H1 (cell line): Measurements from ENCODE around the gene SPPL2B. TPM values are rescaled to one million over a fixed set of nuclear protein-coding genes. Genes with fewer than 3 reads are reported as not detected.

Experiments used
- CTCF ChIA-PET: fragments of 300-600 bp; sonication (Branson Sonifier 250); formaldehyde crosslinking; loops from one replicate; lab custom pipeline; 2021; ENCODE audit not compliant: partially characterized antibody; lab: Charles Lee
- POLR2A ChIA-PET: fragments of 300-600 bp; sonication (Branson Sonifier 250); formaldehyde crosslinking; loops from one replicate; lab custom pipeline; 2021; ENCODE audit warnings: inconsistent platforms; ENCODE audit not compliant: partially characterized antibody; lab: Charles Lee
- DNase-seq, 2 experiments: peaks; one replicate each; pipeline versions ENCODE4 v3.0.0 to v3.0.0-alpha.2; 2010 to 2022; ENCODE audit warnings: low spot score in 2 of 2, low read depth in 1 of 2, mixed read lengths in 1 of 2
- FAIRE-seq: peaks from 2 replicates; lab custom pipeline; 2011; peaks lifted over from hg19 to GRCh38; lab: Jason Lieb, UNC
- H2AFZ ChIP-seq: 2 replicates; pipeline ENCODE4 v1.8.1; 2012; ENCODE audit warnings: low read length, inconsistent platforms
- H2AK5ac ChIP-seq: 2 replicates; pipeline ENCODE4 v1.6.1; 2013; ENCODE audit warnings: low read depth, low read length
- H2BK120ac ChIP-seq: replicated peaks from 2 replicates; pipeline ENCODE3; 2013; ENCODE audit warnings: low read depth, low read length, inconsistent platforms
- H2BK12ac ChIP-seq: 2 replicates; pipeline ENCODE4 v1.6.1; 2013; ENCODE audit warnings: low read depth, low read length
- H2BK15ac ChIP-seq: 2 replicates; pipeline ENCODE4 v1.6.1; 2013; ENCODE audit warnings: low read length
- H2BK20ac ChIP-seq: 2 replicates; pipeline ENCODE4 v1.6.1; 2013; ENCODE audit warnings: low read length
- H2BK5ac ChIP-seq: 2 replicates; pipeline ENCODE4 v1.6.1; 2013; ENCODE audit warnings: low read depth, low read length
- H3K14ac ChIP-seq: 2 replicates; pipeline ENCODE4 v1.6.1; 2013; ENCODE audit warnings: inconsistent platforms; ENCODE audit not compliant: insufficient read length
- H3K18ac ChIP-seq: 2 replicates; pipeline ENCODE4 v1.6.1; 2013; ENCODE audit warnings: low read length; ENCODE audit errors: extremely low read depth
- H3K23ac ChIP-seq: 2 replicates; pipeline ENCODE4 v1.6.1; 2013; ENCODE audit warnings: inconsistent platforms; ENCODE audit not compliant: insufficient read length
- H3K23me2 ChIP-seq: 2 replicates; pipeline ENCODE4 v1.6.1; 2013; ENCODE audit warnings: low read depth, low read length
- H3K27ac ChIP-seq: 2 replicates; pipeline ENCODE4 v1.6.1; 2011; ENCODE audit warnings: low read depth, low read length, inconsistent platforms
- H3K27me3 ChIP-seq, 4 experiments: replicated peaks in 1 of 4; 1 replicate in 1 of 4; 2 replicates in 3 of 4; pipeline versions ENCODE4 v1.6.1 to v1.8.1; 2011 to 2013; ENCODE audit warnings: low read length in 3 of 4, mild to moderate bottlenecking in 3 of 4, inconsistent platforms in 2 of 4, mixed read lengths in 2 of 4, moderate library complexity in 1 of 4; ENCODE audit not compliant: control insufficient read depth in 3 of 4, insufficient read depth in 3 of 4; ENCODE audit errors: extremely low read depth in 1 of 4
- H3K36me3 ChIP-seq, 4 experiments: 2 replicates each; pipeline versions ENCODE4 v1.6.1 to v1.8.1; 2011 to 2013; ENCODE audit warnings: mild to moderate bottlenecking in 4 of 4, low read length in 3 of 4, moderate library complexity in 2 of 4, control low read depth in 1 of 4, inconsistent platforms in 1 of 4; ENCODE audit not compliant: insufficient read depth in 4 of 4, control insufficient read depth in 2 of 4
- H3K4ac ChIP-seq: replicated peaks from 2 replicates; pipeline ENCODE3; 2013; ENCODE audit warnings: low read length, low read depth, mixed read lengths, inconsistent platforms; ENCODE audit not compliant: insufficient read length
- H3K4me1 ChIP-seq, 4 experiments: replicated peaks in 1 of 4; 1 replicate in 1 of 4; 2 replicates in 3 of 4; pipeline versions ENCODE4 v1.6.1 to v1.8.1; 2011 to 2013; ENCODE audit warnings: low read length in 3 of 4, inconsistent platforms in 2 of 4, mixed read lengths in 1 of 4; ENCODE audit not compliant: insufficient read depth in 4 of 4, control insufficient read depth in 3 of 4
- H3K4me2 ChIP-seq, 2 experiments: 2 replicates each; pipeline versions ENCODE4 v1.6.1 to v1.8.1; 2011 to 2013; ENCODE audit warnings: low read depth in 2 of 2, low read length in 2 of 2, control low read depth in 1 of 2, inconsistent platforms in 1 of 2, mild to moderate bottlenecking in 1 of 2; ENCODE audit not compliant: insufficient read depth in 1 of 2
- H3K4me3 ChIP-seq, 4 experiments: fragments of 200-600, 300-600 bp in 1 of 4; sonication (generic), shearing (Covaris generic), sonication (Bioruptor Twin) in 1 of 4; 2 replicates each; pipeline versions ENCODE4 v1.5.1 to v1.8.1; 2011 to 2016; ENCODE audit warnings: low read length in 4 of 4, low read depth in 3 of 4, control low read depth in 2 of 4, inconsistent platforms in 2 of 4, mild to moderate bottlenecking in 2 of 4, mixed read lengths in 1 of 4, moderate library complexity in 1 of 4; ENCODE audit not compliant: insufficient read depth in 2 of 4; ENCODE audit errors: extremely low read depth in 1 of 4
- H3K56ac ChIP-seq: replicated peaks from 2 replicates; pipeline ENCODE3; 2013; ENCODE audit warnings: low read depth, mild to moderate bottlenecking, mixed read lengths, low read length, inconsistent platforms; ENCODE audit not compliant: insufficient read length
- H3K79me1 ChIP-seq: 2 replicates; pipeline ENCODE4 v1.6.1; 2013; ENCODE audit warnings: low read depth, low read length, control low read depth
- H3K79me2 ChIP-seq, 2 experiments: 2 replicates each; pipeline versions ENCODE4 v1.6.1 to v1.8.1; 2012 to 2013; ENCODE audit warnings: low read length in 2 of 2, mild to moderate bottlenecking in 2 of 2, inconsistent platforms in 1 of 2; ENCODE audit not compliant: insufficient read depth in 2 of 2, control insufficient read depth in 1 of 2
- H3K9ac ChIP-seq, 4 experiments: replicated peaks in 1 of 4; 1 replicate in 1 of 4; 2 replicates in 3 of 4; pipeline versions ENCODE4 v1.6.1 to v1.8.1; 2011 to 2013; ENCODE audit warnings: low read depth in 3 of 4, low read length in 3 of 4, control low read depth in 2 of 4, mild to moderate bottlenecking in 2 of 4, moderate library complexity in 2 of 4, inconsistent platforms in 1 of 4; ENCODE audit errors: extremely low read depth in 1 of 4
- H3K9me3 ChIP-seq, 2 experiments: 2 replicates each; pipeline versions ENCODE4 v1.6.1 to v1.8.1; 2012 to 2013; ENCODE audit warnings: mild to moderate bottlenecking in 2 of 2, moderate library complexity in 2 of 2, control low read depth in 1 of 2, inconsistent platforms in 1 of 2, low read depth in 1 of 2, low read length in 1 of 2, mixed read lengths in 1 of 2; ENCODE audit not compliant: insufficient read depth in 2 of 2
- H4K20me1 ChIP-seq, 2 experiments: replicated peaks in 1 of 2; 2 replicates each; pipeline versions ENCODE3 to v1.8.1; 2011 to 2013; ENCODE audit warnings: inconsistent platforms in 2 of 2, low read length in 2 of 2, mild to moderate bottlenecking in 1 of 2; ENCODE audit not compliant: insufficient read depth in 2 of 2, control insufficient read depth in 1 of 2
- H4K5ac ChIP-seq: 2 replicates; pipeline ENCODE4 v1.6.1; 2013; ENCODE audit warnings: low read length, low read depth, mixed read lengths, inconsistent platforms; ENCODE audit not compliant: insufficient read length
- H4K8ac ChIP-seq: 2 replicates; pipeline ENCODE4 v1.8.0; 2013; ENCODE audit warnings: mild to moderate bottlenecking, moderate library complexity, low read length, inconsistent platforms; ENCODE audit not compliant: insufficient read depth; ENCODE audit errors: extremely low read depth
- H4K91ac ChIP-seq: replicated peaks from 2 replicates; pipeline ENCODE3; 2013; ENCODE audit warnings: low read length, mixed read lengths, inconsistent platforms; ENCODE audit not compliant: insufficient read length
- BCL11A ChIP-seq, 2 experiments: IDR thresholded peaks; one replicate each; pipeline ENCODE4 v1.6.1; 2011; ENCODE audit warnings: low read depth in 2 of 2, low read length in 2 of 2, mild to moderate bottlenecking in 2 of 2
- CBX5 ChIP-seq: fragments of 300-800, 300-1000 bp; sonication (generic); IDR thresholded peaks from 2 replicates; pipeline ENCODE4 v1.7.1; 2016; ENCODE audit warnings: antibody characterized with exemption, low read length, low read depth
- EZH2 ChIP-seq: fragments of 200-600 bp; sonication (generic); IDR thresholded peaks from 2 replicates; pipeline ENCODE4 v1.7.1; 2012; ENCODE audit warnings: low read depth, mild to moderate bottlenecking, moderate library complexity, low read length, inconsistent platforms; ENCODE audit not compliant: severe bottlenecking
- GABPA ChIP-seq: IDR thresholded peaks from 2 replicates; pipeline ENCODE4 v1.6.1; 2011; ENCODE audit warnings: mild to moderate bottlenecking, low read length, moderate library complexity, borderline replicate concordance; ENCODE audit not compliant: insufficient read depth
- GTF2F1 ChIP-seq: IDR thresholded peaks from 2 replicates; pipeline ENCODE4 v1.6.1; 2012; ENCODE audit warnings: low read depth, low read length, improper control_type of control experiment, borderline replicate concordance
- HDAC6 ChIP-seq: IDR thresholded peaks from one replicate; pipeline ENCODE4 v1.7.1; 2012; ENCODE audit warnings: low read depth, mild to moderate bottlenecking, inconsistent platforms, low read length, moderate library complexity
- SIX5 ChIP-seq: IDR thresholded peaks from 2 replicates; pipeline ENCODE4 v1.6.1; 2011; ENCODE audit warnings: mild to moderate bottlenecking, low read depth, low read length
- SP1 ChIP-seq: IDR thresholded peaks from 2 replicates; pipeline ENCODE4 v1.6.1; 2011; ENCODE audit warnings: low read depth, low read length
- SUZ12 ChIP-seq: fragments of 200-600 bp; sonication (generic); IDR thresholded peaks from 2 replicates; pipeline ENCODE4 v1.6.1; 2012; ENCODE audit warnings: mild to moderate bottlenecking, inconsistent platforms, low read length, moderate library complexity, mixed read lengths
- WGBS, 2 experiments: shearing (Covaris generic) in 1 of 2; methylation state at CpG; one replicate each; pipeline versions ENCODE4 v1.1.6 to v1.1.7; 2013 to 2015; ENCODE audit warnings: low lambda C conversion rate in 2 of 2, mixed read lengths in 2 of 2, inconsistent platforms in 1 of 2, low coverage in 1 of 2, missing lambda C conversion rate in 1 of 2; ENCODE audit not compliant: insufficient replicate concordance in 2 of 2, insufficient coverage in 1 of 2, insufficient read length in 1 of 2; ENCODE audit errors: extremely low coverage in 1 of 2, missing lambda C conversion rate in 1 of 2; 5-methylcytosine and 5-hydroxymethylcytosine counted together
- polyA plus RNA-seq, 7 experiments: library from polyadenylated mRNA; depleted of rRNA in 3 of 7; stranded (reverse) in 5 of 7; unstranded in 2 of 7; fragments of >200 nt in 5 of 7; fragments of 200-250 nt in 2 of 7; gene quantifications; 1 replicate in 5 of 7; 2 replicates in 1 of 7; 4 replicates in 1 of 7; pipeline versions ENCODE4 v1.2.1 to v1.2.3, GENCODE V29; 2011 to 2013; ENCODE audit warnings: missing spikeins in 2 of 7, mixed read lengths in 2 of 7
- total RNA-seq: library from RNA; stranded (reverse); fragmentation: NEBNext Ultra II Directional; extraction: Animal tissue kit (Norgen Biotek cat#: 25700); gene quantifications from 2 replicates; pipeline ENCODE4 v1.2.1, GENCODE V29; 2021
- TF ChIP-seq, protein P1 (sequence below): IDR thresholded peaks from 2 replicates; pipeline ENCODE4 v1.6.1; 2012; ENCODE audit warnings: inconsistent platforms
- TF ChIP-seq, protein P2 (sequence below), 3 experiments: IDR thresholded peaks; 1 replicate in 2 of 3; 2 replicates in 1 of 3; pipeline versions ENCODE4 v1.5.1 to v1.6.1; 2011; ENCODE audit warnings: low read length in 3 of 3, mild to moderate bottlenecking in 3 of 3, inconsistent platforms in 2 of 3, low read depth in 1 of 3, moderate library complexity in 1 of 3; ENCODE audit not compliant: insufficient read depth in 1 of 3; ENCODE audit errors: control extremely low read depth in 1 of 3

The SPPL2B gene
- total and polyA plus RNA-seq, 2 of the 8 experiments (the other 6 are each of a cell fraction or from before 2014, with no cell fraction given): 34.8 to 55.7 TPM

DNA sequence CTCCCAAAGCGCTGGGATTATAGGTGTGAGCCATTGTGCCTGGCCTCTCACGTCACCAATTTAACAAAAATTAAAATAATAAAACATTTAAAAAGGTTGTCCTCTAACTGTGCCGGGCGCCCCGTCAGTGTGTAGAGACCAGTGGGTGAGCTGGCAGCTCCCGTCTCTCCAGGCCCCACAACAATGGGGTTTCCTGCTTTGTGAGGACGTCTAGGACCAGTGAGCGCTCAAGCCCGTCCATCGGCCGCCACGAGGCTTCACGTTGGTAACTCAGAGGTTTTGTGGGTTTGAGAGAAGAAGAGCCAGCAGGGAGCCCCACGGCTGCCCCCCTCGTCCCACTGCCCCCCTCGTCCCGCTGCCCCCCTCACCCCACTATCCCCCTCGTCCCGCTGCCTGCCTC is 4.8 kb upstream of the SPPL2B start:
- Histone ChIP-seq H3K4me2 (no peak overlapping the region), H3K36me3 (peaks cover 0 to 11% (median 6%) of the 10 kb centered on the region in 4 experiments; a peak in 6 of 8 replicates), H2AFZ (no peak overlapping the region), H4K91ac (no peak overlapping the region), H2BK15ac (no peak overlapping the region), H2BK5ac (no peak overlapping the region), H3K23ac (no peak overlapping the region), H2BK120ac (no peak overlapping the region), H3K9me3 (no peaks in the 10 kb centered on the region), H2BK20ac (no peak overlapping the region), H2BK12ac (no peak overlapping the region), H4K5ac (no peak overlapping the region), H3K79me1 (peaks cover 3% of the 10 kb centered on the region; the same call in 1 of the 2 replicates), H3K4ac (no peak overlapping the region), H3K27ac (no peak overlapping the region), H4K8ac (no peak overlapping the region), H3K9ac (no peak overlapping the region), H2AK5ac (no peak overlapping the region), H3K4me1 (peaks cover 0 to 7% (median 0%) of the 10 kb centered on the region in 4 experiments; a peak in 2 of 7 replicates), H3K56ac (no peak overlapping the region), H3K23me2 (peaks cover 3% of the 10 kb centered on the region; the same call in 1 of the 2 replicates), H3K27me3 (no peaks in the 10 kb centered on the region), H3K14ac (no peak overlapping the region), H3K18ac (no peak overlapping the region), H4K20me1 (peaks cover 0 to 6% of the 10 kb centered on the region in 2 experiments), H3K4me3 (no peak overlapping the region), H3K79me2 (peaks cover 0 to 14% of the 10 kb centered on the region in 2 experiments; a peak in 2 of 4 replicates)
- DNase-seq (no peak), FAIRE-seq (no peak)
- 93% methylated on average over 13 of the region's 19 CpGs; no CpG with 5 or more reads in 1 of the 2 experiments for WGBS, 2 experiments
- POLR2A ChIA-PET: interaction anchor here (0.9 to 2.1 kb wide), 4 partner anchors 10 to 81 kb away, joined by 3 to 6 read pairs (median 6); no protein-coding TSS in a partner anchor
- CTCF ChIA-PET: interaction anchor here (0.5 to 1.4 kb wide), 2 partner anchors 31 to 61 kb away, joined by 3 read pairs; no protein-coding TSS in a partner anchor
- TF ChIP-seq, protein P1, sequence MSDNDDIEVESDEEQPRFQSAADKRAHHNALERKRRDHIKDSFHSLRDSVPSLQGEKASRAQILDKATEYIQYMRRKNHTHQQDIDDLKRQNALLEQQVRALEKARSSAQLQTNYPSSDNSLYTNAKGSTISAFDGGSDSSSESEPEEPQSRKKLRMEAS: no peak
- no peak for TF ChIP-seq HDAC6
- TF ChIP-seq BCL11A (IDR thresholded peaks at IDR 0.05; ENCODE audit: low read depth in 2 of 2, low read length in 2 of 2): no peak
- no peak for TF ChIP-seq GTF2F1
- no peak for TF ChIP-seq EZH2
- no peak for TF ChIP-seq SP1
- no peak for TF ChIP-seq GABPA
- no peak for TF ChIP-seq CBX5
- TF ChIP-seq, protein P2, sequence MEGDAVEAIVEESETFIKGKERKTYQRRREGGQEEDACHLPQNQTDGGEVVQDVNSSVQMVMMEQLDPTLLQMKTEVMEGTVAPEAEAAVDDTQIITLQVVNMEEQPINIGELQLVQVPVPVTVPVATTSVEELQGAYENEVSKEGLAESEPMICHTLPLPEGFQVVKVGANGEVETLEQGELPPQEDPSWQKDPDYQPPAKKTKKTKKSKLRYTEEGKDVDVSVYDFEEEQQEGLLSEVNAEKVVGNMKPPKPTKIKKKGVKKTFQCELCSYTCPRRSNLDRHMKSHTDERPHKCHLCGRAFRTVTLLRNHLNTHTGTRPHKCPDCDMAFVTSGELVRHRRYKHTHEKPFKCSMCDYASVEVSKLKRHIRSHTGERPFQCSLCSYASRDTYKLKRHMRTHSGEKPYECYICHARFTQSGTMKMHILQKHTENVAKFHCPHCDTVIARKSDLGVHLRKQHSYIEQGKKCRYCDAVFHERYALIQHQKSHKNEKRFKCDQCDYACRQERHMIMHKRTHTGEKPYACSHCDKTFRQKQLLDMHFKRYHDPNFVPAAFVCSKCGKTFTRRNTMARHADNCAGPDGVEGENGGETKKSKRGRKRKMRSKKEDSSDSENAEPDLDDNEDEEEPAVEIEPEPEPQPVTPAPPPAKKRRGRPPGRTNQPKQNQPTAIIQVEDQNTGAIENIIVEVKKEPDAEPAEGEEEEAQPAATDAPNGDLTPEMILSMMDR (IDR thresholded peaks at IDR 0.05; ENCODE audit: control extremely low read depth in 1 of 3, insufficient read depth in 1 of 3, low read depth in 1 of 3, low read length in 3 of 3): no peak
- no peak for TF ChIP-seq SUZ12
- no peak for TF ChIP-seq SIX5
